ENCODE data around the gene MFSD11.
"Not testable (repeated sequence)": the region's sequence is repeated elsewhere in the genome, so short reads cannot be mapped to it uniquely, and the experiment has no call there.

Gene MFSD11

GRCh38 chr17:76701471-76701967 is 36.4 kb upstream of the MFSD11 start:
- TF ChIP-seq ZNF274 (IDR thresholded peaks at IDR 0.05; ENCODE audit: low read depth, low read length): no peak
- H3K4me3 ChIP-seq (ENCODE audit: low read length): no peak overlapping the region

DNA sequence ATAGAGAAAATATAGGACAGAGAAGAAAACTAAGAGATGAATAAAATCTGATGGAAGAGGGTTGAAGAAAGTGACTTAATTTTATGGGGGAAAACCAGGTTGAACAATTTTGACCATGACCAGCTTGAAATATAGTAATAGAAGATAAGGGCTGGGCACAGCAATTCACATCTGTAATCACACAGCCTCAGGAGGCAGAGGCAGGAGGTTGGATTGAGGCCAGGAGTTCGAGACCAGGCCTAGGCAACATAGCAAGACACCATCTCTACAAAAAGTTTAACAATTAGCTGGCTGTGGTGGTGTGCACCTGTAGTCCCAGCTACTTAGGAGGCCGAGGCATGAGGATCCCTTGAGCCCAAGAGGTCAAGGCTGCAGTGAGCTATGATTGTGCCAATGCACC is 35.8 kb upstream of the MFSD11 start:
- no peak overlapping the region for H3K4me3 ChIP-seq (ENCODE audit: low read length)
- TF ChIP-seq ZNF274 (IDR thresholded peaks at IDR 0.05; ENCODE audit: low read depth, low read length): no peak

- no peak overlapping the region for H3K4me3 ChIP-seq (ENCODE audit: low read length)
- TF ChIP-seq ZNF274 (IDR thresholded peaks at IDR 0.05; ENCODE audit: low read depth, low read length): no peak
These were observed 34.8 kb upstream of the MFSD11 start for GRCh38 chr17:76702941-76703637.

- H3K4me3 ChIP-seq (ENCODE audit: low read length): no peak overlapping the region
- no peak for TF ChIP-seq ZNF274 (IDR thresholded peaks at IDR 0.05; ENCODE audit: low read depth, low read length)
These were observed 33.1 kb upstream of the MFSD11 start for GRCh38 chr17:76704805-76705204.

DNA sequence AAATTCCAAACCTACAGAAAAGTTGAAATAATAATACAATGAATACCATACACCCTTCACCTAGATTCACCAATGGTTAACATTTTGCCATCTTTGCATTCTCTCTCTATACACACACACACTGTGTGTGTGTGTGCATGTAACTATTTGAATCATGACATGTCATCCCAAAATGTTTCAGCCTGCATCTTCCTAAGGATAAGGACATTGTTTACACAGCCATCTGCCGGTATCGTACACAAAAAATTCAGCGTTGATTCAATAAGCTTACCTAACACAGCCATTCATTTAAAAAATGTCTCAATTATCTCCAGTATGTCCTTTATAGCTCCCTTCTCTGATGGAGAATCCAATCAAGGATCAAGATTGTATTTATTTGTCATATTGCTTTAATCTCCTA is 31.1 kb upstream of the MFSD11 start:
- no peak overlapping the region for H3K4me3 ChIP-seq (ENCODE audit: low read length)
- TF ChIP-seq ZNF274 (IDR thresholded peaks at IDR 0.05; ENCODE audit: low read depth, low read length): no peak

DNA sequence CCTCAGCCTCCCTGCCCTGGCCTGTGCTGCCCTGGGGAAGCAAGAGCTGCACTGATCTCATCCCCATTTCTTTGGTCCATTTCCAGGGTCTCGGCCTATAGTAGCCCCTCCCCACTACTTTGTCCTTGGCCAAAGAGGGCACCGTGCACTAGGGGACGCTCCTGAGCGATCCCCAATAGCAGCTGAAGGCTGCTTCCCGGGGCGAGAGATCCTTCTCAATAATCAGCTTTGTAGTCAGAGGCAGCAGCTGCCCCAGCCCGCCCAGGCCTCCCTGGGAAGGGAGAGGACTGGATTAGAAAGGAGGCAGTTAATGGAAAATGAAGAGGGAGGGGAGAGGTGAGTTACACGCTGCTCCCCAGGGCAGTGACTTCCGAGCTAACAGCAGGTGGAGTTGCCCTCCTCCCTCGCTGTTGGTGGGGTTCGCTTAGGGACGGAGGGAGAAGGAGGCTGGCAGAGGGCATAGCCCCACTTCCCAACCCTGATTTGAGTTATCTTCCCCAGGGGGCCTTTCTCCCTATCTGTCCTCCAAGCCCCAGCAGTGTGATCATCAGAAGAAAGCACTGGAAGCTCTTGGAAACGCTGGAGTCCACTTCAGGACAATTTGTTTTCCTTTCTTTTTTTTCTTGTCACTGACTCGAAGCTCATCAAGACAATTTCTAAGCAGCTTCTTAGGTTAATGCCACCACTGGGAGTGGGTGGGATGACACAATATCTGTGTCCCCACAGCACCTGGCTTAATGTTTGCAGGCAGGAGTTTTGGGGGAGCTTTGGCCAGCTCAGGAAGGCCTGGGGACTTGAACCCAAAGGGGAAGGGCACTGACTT is 29.7 kb upstream of the MFSD11 start:
- no peak overlapping the region for H3K4me3 ChIP-seq (ENCODE audit: low read length)
- TF ChIP-seq ZNF274 (IDR thresholded peaks at IDR 0.05; ENCODE audit: low read depth, low read length): no peak

- no peak for TF ChIP-seq ZNF274 (IDR thresholded peaks at IDR 0.05; ENCODE audit: low read depth, low read length)
These were observed 28.6 kb upstream of the MFSD11 start for GRCh38 chr17:76709077-76709950.

DNA sequence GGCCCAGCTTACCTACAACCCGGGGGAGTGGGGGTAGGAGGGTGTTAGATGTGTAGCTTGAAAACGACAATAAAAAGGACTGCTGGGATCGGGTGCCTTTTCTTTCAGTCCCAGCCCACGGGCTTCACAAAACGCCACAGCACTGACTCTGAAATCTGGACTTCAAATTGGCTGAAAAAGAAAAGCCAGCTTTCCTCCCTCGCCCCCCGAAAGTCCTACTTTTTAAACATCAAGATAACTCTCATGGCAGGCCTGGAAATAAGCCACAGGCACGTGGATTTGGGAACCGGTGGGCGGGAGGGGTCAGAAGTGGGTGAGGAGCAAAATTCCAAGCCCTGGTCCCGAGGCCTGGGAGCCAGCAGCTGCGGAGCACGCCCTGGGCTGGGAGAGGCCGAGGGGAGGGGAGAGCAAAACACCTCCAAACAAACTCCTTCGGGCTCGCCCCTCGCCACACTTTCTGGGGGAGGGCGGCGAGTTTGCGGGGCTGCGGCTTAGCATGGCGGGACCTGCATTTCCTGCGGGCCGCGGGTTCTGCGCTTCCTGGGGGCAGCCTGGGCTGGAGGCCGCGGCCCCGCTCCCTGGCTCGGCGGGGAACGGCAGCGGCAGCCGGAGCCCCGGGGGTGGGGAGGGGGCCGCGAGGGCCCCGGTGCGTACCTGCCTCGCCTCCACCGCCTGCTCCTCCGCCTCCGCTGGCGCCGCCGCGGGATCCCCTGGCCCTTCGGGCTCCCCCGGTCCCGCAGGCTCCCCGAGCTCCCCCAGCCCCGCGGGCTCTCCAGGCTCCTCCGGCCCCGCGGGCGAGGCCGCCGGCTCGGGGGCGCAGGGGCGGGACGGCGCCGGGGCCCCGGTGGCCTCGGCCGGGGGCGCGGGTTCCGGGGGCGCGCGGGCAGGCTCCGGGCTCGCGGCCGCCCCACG is 27.7 kb upstream of the MFSD11 start:
- peak overlapping the region; percentile 37 for H3K4me3 ChIP-seq (ENCODE audit: low read length)

More at GRCh38 chr17:76709077-76709950, 28.6 kb upstream of the MFSD11 start:
- no peak overlapping the region for H3K4me3 ChIP-seq (ENCODE audit: low read length)

- peak within 1 kb of the TSS; percentile 37 for H3K4me3 ChIP-seq (ENCODE audit: low read length)
- no peak for TF ChIP-seq ZNF274 (IDR thresholded peaks at IDR 0.05; ENCODE audit: low read depth, low read length)
These were observed 26.9 kb upstream of the MFSD11 start, which contains the start of gene MXRA7 for GRCh38 chr17:76710863-76711611. MXRA7 (minus strand) TSS chr17:76710965; CDS start chr17:76710946, 19 bp downstream.

DNA sequence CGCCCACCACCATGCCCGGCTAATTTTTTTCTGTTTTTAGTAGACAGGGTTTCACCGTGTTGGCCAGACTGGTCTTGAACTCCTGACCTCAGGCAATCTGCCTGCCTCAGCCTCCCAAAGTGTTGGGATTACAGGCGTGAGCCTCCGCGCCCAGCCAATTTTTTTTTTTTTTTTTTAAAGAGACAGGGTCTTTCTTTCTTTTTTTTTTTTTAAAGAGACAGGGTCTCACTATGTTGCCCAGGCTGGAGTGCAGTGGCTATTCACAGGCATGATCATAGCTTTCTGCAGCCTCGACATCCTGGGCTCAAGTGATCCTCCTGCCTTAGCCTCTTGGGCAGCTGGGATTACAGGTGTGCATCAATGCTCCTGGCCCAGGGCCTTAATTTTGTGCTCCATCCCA is 25.6 kb upstream of the MFSD11 start:
- not testable (repeated sequence) for H3K4me3 ChIP-seq (ENCODE audit: low read length)

DNA sequence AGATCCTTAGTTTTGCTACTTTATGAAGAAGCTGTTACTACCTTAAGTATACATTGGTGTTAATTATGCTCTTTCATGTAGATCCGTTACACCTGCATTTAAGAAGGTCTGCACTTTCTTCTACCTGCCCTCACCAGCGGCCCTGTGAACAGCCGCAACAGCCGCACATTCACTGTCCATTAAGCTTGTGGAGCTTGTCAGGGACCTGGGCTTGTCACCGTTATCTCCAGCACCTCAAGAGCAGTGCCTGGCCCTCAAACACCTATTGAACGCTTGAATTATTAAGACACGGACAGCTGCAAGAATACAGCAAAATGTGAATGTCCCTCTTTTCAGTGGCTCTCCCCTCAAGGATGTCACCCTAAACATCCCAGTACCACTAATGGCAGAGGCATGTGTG is 24.2 kb upstream of the MFSD11 start:
- no peak overlapping the region for H3K4me3 ChIP-seq (ENCODE audit: low read length)
- no peak for TF ChIP-seq ZNF274 (IDR thresholded peaks at IDR 0.05; ENCODE audit: low read depth, low read length)

DNA sequence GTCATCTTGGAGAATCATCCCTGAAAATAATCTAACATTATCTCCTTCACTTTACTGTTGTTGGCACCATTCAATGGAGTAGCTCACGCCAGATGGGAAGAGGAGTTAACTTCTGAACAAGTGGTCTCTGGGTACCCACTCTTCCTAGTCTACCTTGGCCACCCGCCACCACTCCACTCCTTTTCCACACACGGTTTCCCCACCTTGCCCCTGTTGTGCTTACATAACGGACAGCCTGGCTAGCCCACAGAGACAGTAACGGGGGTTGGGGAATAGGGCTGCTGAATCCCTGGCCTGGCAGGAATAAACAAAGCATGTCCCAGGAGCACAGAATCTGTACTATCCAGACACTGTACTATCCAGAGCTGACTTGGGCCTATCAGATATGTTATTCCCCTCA is 23.6 kb upstream of the MFSD11 start:
- H3K4me3 ChIP-seq (ENCODE audit: low read length): no peak overlapping the region
- TF ChIP-seq ZNF274 (IDR thresholded peaks at IDR 0.05; ENCODE audit: low read depth, low read length): no peak

Measured in GM08714 (cell line).